GDM1 (cell line): ENCODE measurements around the gene SPG11.
"Not testable (repeated sequence)": the region's sequence is repeated elsewhere in the genome, so short reads cannot be mapped to it uniquely, and the experiment has no call there.

ENCODE experiments used
- DNase-seq: peaks from one replicate; lab custom pipeline; 2025; lab: John Stamatoyannopoulos, UW

SPG11 gene

DNA sequence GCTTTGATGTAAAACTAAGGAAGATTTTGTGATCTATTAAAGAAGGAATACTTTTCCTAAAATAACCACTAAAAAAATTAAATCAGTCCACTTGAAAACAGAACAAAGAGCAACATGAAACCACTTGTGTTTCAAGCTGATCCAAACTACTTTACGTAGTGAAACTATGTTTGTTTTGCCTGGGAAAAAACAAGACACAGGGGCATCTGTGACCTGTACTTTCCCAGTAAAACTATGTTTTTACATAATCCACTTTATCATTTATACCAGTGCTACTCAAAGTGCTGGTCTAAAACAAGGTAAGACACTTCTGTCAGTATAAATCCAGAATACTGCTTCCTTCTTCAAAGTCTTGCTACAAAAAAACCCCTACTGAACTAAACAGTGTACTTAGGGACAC, 56.7 kb downstream of the SPG11 start:
- DNase-seq: no peak

GRCh38 chr15:44603126-44603525, 60.3 kb downstream of the SPG11 start:
- no peak for DNase-seq

- peak; percentile 5 for DNase-seq
Measured at GRCh38 chr15:44598892-44599291, 64.6 kb downstream of the SPG11 start.

GRCh38 chr15:44598066-44598465, 65.4 kb downstream of the SPG11 start:
- DNase-seq: no peak

GRCh38 chr15:44596511-44597010, 66.9 kb downstream of the SPG11 start:
- DNase-seq: no peak

DNA sequence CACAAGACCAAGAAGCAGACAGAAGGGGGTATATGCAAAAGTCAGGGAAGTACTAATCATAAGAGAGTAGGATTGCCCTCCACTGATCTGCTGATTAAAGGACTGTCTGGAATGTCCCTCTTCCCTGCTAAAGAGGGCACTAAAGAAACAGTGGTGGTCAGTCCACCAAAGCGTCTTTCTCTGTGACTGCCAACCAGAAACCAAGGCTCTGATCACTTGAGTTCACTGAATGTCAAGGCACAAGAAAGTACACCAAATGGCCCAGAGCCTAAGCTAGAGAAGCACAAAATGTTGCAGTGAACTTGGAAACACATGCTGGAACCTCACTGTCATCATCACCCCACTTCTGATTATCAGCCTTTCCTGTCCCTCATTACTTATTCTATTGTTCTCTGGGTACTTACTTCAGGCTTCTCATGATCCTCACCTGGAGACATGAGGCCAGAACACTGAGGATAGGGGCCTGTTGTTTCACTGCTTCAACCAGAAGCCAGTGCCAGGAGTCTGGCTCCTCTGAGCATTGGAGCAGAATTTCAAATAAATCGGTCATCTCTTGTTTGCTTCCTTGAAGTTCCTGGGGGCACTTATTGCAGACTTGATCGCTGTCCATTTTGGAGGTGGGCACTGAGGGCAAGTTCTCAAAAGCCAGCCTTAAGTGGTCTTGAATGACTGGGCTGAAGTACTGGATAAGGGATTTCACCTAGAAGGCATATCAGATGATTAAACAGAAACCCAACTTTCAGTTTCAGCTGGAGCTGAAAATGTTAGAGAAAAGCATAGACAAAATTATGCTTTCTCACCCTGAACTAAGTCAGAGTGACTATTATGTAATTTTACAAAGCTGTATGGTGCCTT, 67.6 kb downstream of the SPG11 start:
- no peak for DNase-seq

GRCh38 chr15:44595246-44595645, 68.2 kb downstream of the SPG11 start:
- DNase-seq: no peak

DNA sequence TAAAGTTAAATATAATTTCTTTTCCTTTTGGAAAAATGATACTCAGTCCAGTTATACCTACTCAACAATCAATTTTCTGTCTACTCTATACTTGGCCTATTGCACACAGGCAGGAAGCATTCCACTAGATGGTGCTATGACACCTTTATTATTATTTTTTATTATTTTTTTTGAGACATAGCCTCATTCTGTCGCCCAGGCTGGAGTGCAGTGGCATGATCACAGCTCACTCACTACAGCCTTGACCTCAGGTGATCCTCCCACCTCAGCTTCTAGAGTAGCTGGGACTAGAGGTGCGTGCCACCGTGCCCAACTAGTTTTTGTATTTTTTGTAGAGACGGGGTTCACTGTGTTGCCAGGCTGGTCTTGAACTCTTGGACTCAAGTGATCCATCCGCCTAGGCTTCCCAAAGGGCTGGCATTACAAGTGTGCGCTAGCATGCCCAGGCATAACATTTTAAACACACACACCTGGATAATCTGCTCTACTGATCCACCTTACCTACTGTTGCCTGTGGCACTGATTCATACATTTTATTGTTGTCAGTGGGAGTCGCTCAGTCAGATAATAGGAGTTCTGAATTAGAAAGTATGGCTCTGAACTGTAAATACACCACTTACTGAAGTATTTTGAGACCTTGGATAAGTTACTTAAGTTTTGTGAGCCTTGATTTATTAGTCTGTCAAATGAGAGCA, 70.3 kb downstream of the SPG11 start:
- DNase-seq: no peak

DNA sequence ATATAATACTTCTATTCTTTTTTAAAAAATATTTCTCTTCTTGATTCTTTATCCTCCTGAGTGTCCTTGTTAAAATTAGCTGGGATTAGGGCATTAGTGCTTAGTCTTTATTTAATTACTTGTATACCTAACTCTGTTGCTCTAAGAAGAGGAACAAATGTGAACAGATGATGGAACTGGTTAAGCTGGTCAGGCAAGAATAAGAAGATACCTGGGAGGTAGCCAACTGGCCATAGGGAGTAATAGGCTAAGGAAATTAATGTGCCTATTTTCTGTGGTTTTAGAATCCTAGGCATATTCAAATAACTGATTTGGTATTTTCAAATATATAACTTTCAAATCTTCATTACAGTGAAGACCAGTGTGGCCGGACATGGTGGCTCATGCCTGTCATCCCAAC, 72.1 kb downstream of the SPG11 start:
- DNase-seq: no peak

DNA sequence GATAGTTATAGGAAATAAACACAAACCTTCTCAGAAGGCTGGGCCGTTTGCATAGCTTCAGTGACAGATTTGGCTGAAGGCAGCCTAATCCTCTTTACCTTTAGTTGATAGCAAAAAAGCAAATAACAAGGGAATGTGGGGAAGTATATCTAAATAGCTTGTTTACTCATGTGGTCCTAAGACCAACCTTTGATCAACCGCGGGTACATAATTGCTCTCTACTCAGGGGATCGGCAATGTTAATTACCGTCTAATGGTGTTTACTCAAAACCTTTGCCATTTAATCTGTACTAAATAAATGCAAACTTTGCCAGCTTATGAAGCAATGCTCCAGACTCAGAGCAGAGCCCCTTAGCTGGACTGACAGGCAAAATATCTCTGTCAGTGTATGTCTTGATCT, 74.9 kb downstream of the SPG11 start:
- DNase-seq: no peak

DNA sequence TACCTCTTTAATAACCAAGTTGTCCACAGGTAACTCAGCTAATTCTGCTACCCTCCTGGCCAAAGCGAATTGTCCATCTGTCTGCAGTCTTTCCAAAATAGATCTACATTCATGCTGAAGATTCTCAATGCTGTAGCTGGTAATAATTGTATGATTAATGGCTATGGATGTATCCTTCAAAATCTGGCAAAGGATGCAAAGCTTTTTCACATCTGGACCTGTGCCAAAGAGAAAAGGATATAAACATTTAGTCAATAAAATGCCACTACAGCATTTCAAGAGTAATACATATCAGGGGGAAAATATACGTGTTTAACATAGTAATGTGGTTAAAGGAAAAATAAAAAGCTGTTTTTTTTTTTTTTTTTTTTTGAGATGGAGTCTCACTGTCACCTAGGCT, 77.8 kb downstream of the SPG11 start:
- DNase-seq: no peak

DNA sequence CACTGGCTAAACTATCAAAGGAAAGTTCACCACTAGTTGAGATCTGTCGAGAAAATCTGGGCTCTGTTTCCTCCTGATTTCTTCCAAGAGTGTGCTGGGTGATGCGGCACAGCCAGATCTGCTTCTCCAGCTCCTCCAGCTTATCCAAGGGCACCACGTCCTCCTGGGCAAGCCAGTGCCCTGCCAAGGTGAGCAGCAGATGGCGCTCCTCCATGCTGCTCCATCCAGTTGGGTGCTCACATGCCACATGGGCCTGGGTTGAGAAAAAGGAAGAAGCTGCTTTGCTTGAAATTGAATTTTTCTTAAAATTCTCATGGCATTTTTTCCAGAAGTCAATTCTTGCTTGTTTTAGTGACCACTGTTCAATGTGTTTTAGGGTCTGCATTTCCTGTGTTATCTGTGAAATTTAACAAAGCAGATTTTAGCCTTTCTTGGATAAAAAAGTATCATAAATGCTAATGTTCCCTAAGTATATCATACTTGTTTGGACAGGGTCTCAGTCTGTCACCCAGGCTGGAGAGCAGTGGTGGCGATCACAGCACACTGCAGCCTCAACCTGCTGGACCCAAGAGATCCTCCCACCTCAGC, 79.2 kb downstream of the SPG11 start:
- DNase-seq: peak; percentile 21

- no peak for DNase-seq
Measured at GRCh38 chr15:44580105-44580504, 83.4 kb downstream of the SPG11 start.

DNA sequence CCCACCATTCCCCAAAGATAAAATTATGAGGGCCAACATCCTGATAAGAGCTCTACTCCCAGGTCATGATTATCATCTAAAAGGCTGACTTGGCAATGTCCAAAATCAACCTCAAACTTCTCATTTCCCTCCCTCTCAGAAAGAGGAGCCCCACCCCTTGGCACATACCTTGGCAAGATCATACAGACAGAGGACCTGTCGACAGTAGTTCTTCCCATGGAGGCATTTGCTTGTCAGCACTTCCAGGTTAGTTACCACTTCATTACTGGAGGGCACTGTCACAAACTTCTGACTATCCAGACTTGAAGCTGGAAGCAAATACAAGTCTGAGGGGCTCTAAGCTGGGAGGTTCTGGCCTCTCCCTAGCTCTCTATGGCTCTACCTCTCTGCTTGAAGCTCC, 88.7 kb downstream of the SPG11 start:
- DNase-seq: no peak

DNA sequence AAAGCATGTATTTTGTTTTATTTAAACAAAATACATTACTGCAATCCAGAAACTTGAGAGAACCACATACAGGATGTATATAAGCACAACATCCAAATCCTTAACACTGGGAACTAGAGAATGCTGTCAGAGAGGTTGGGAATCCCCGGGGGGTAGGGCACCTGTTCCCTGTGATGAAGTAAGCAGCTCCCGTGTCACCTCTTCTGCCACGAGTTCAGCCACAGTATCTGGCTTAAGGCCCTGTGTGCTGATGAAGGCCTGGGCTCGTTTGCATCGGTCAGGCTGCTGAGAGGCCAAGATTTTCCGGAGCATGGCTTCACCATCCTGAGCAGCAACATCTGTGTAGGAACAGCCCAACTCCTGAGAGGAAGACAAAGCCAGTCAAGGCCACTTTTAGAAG, 90.1 kb downstream of the SPG11 start:
- DNase-seq: no peak

- DNase-seq: no peak
Measured at GRCh38 chr15:44570361-44570760, 93.1 kb downstream of the SPG11 start.

- DNase-seq: no peak
Measured at GRCh38 chr15:44569316-44569715, 94.1 kb downstream of the SPG11 start.

- DNase-seq: no peak
Measured at GRCh38 chr15:44568338-44568737, 95.1 kb downstream of the SPG11 start.

- DNase-seq: no peak
Measured at GRCh38 chr15:44566155-44566540, 97.3 kb downstream of the SPG11 start.

DNA sequence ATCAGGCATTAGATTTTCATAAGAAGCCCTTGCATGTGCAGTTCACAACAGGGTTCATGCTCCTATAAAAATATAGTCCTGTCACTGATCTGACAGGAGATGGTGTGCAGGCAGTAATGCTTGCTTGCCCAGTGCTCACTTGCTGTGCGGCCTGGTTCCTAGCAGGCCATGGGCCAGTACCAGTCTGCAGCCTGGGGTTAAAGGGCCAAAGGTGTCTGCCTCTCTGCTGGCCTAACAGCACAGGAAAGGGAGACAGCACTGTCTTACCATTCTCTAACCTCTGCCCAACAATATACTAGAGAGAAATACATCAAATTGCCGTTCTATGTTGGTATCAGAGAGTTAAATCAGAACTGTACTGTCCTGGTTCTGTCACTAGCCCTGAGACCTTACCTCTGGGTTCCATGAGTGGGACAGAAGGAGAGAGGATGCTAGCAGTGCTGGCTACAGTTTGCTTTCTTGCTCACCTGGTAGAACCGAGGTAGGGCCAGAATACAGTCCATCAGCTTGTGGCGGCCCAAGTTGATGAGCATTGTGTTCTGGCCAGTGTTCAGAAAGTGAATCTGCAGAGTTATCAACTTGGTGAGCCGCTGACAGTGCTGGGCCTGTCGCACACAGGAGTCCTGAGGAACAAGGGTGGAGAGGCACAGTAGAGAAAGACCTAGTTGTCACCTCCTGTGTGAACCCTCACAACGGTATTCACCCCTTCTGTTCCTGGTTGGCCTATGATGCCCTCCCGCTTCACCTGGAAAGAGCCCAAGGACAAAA, 97.9 kb downstream of the SPG11 start:
- DNase-seq: no peak

DNA sequence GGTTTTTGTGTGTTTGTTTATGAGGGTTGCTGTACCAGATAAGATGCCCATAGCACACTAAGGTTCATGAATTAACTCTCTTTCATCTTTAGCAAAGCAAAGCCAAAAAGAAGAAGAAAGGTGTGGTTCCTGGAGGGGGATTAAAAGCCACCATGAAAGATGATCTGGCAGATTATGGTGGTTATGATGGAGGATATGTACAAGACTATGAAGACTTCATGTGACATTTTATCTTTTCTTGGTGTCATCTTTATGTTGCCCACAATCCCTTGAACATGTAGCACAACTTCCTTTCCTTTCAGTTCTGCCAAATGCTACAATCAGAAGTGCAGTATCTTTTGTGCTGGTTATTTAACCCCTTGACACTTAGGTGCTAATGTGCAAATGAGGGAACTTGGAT, 102.5 kb downstream of the SPG11 start:
- not testable (repeated sequence) for DNase-seq
